KOPT-K1 (cell line): ENCODE data around the gene SOX6.
"Not testable (repeated sequence)": the region's sequence is repeated elsewhere in the genome, so short reads cannot be mapped to it uniquely, and the experiment has no call there.

Source experiments
- H3K27ac ChIP-seq: fragments of 200-600 bp; sonication (generic); 2 replicates; pipeline ENCODE4 v1.5.1; 2016; ENCODE audit warnings: antibody characterized with exemption, mild to moderate bottlenecking, low read depth, low read length; ENCODE audit not compliant: poor library complexity, severe bottlenecking
- H3K36me3 ChIP-seq: fragments of 200-600 bp; sonication (generic); 2 replicates; pipeline ENCODE4 v1.5.1; 2017; ENCODE audit warnings: antibody characterized with exemption, mild to moderate bottlenecking, low read length, moderate library complexity; ENCODE audit not compliant: insufficient read depth
- H3K9me3 ChIP-seq: fragments of 200-600 bp; sonication (generic); 2 replicates; pipeline ENCODE4 v1.5.1; 2017; ENCODE audit warnings: antibody characterized with exemption, low read length, mild to moderate bottlenecking; ENCODE audit not compliant: insufficient read depth, poor library complexity, severe bottlenecking

Gene SOX6

GRCh38 chr11:16378906-16379305 lies 22.6 kb upstream of the SOX6 start:
- Histone ChIP-seq H3K36me3 (no peaks in the 10 kb centered on the region), H3K27ac (no peak overlapping the region), H3K9me3 (no peaks in the 10 kb centered on the region)

GRCh38 chr11:16377746-16378145 lies 21.4 kb upstream of the SOX6 start:
- Histone ChIP-seq H3K27ac (no peak overlapping the region), H3K36me3 (no peaks in the 10 kb centered on the region), H3K9me3 (no peaks in the 10 kb centered on the region)

- not testable (repeated sequence) for H3K36me3 ChIP-seq, H3K27ac ChIP-seq, H3K9me3 ChIP-seq
Measured at GRCh38 chr11:16375664-16376063, 19.3 kb upstream of the SOX6 start.

- H3K9me3 ChIP-seq: no peaks in the 10 kb centered on the region
- H3K36me3 ChIP-seq: no peaks in the 10 kb centered on the region
- H3K27ac ChIP-seq: no peak overlapping the region
Measured at GRCh38 chr11:16373768-16374167, 17.4 kb upstream of the SOX6 start.

- Histone ChIP-seq H3K27ac (no peak overlapping the region), H3K9me3 (no peaks in the 10 kb centered on the region), H3K36me3 (no peaks in the 10 kb centered on the region)
Measured at GRCh38 chr11:16372355-16372754, 16.0 kb upstream of the SOX6 start.

GRCh38 chr11:16367252-16367651 lies 10.9 kb upstream of the SOX6 start:
- Histone ChIP-seq H3K36me3 (no peaks in the 10 kb centered on the region), H3K27ac (no peak overlapping the region), H3K9me3 (no peaks in the 10 kb centered on the region)

- Histone ChIP-seq H3K36me3 (no peaks in the 10 kb centered on the region), H3K9me3 (no peaks in the 10 kb centered on the region)
Measured at GRCh38 chr11:16365581-16366228, 9.4 kb upstream of the SOX6 start.

GRCh38 chr11:16364254-16364653 lies 7.9 kb upstream of the SOX6 start:
- no peaks in the 10 kb centered on the region for H3K9me3 ChIP-seq
- H3K27ac ChIP-seq: no peak overlapping the region
- H3K36me3 ChIP-seq: no peaks in the 10 kb centered on the region

More at GRCh38 chr11:16365581-16366228, 9.4 kb upstream of the SOX6 start:
- H3K27ac ChIP-seq: no peak overlapping the region

- Histone ChIP-seq H3K9me3 (no peaks in the 10 kb centered on the region), H3K27ac (no peak overlapping the region), H3K36me3 (no peaks in the 10 kb centered on the region)
Measured at GRCh38 chr11:16363706-16364105, 7.4 kb upstream of the SOX6 start.

GRCh38 chr11:16361108-16361865 lies 4.9 kb upstream of the SOX6 start:
- no peaks in the 10 kb centered on the region for H3K9me3 ChIP-seq
- no peaks in the 10 kb centered on the region for H3K36me3 ChIP-seq
- no peak overlapping the region for H3K27ac ChIP-seq

- Histone ChIP-seq H3K36me3 (no peaks in the 10 kb centered on the region), H3K9me3 (no peaks in the 10 kb centered on the region), H3K27ac (no peak overlapping the region)
Measured at GRCh38 chr11:16359369-16359768, 3.0 kb upstream of the SOX6 start.

GRCh38 chr11:16358726-16359125 lies 2.4 kb upstream of the SOX6 start:
- Histone ChIP-seq H3K9me3 (no peaks in the 10 kb centered on the region), H3K27ac (no peak overlapping the region), H3K36me3 (no peaks in the 10 kb centered on the region)

- Histone ChIP-seq H3K9me3 (no peaks in the 10 kb centered on the region), H3K27ac (no peak overlapping the region), H3K36me3 (no peaks in the 10 kb centered on the region)
Measured at GRCh38 chr11:16357775-16358174, 1.4 kb upstream of the SOX6 start.

- H3K9me3 ChIP-seq: no peaks in the 10 kb centered on the region
- H3K27ac ChIP-seq: no peak overlapping the region
- H3K36me3 ChIP-seq: no peaks in the 10 kb centered on the region
Measured at GRCh38 chr11:16356761-16357393, 531 bp upstream of the SOX6 start.

- Histone ChIP-seq H3K9me3 (no peaks in the 10 kb centered on the region), H3K36me3 (no peaks in the 10 kb centered on the region), H3K27ac (no peak overlapping the region)
Measured at GRCh38 chr11:16352707-16353106, 3.6 kb downstream of the SOX6 start.
